ENCODE results near the gene LANCL2.

- no peak for TF ChIP-seq POLR2A (IDR thresholded peaks at IDR 0.05)
- no peak for TF ChIP-seq CTCF (IDR thresholded peaks at IDR 0.05)
- TF ChIP-seq POLR2AphosphoS5 (IDR thresholded peaks at IDR 0.05): no peak
These were observed 87.8 kb downstream of the LANCL2 start for GRCh38 chr7:55452971-55453370.

Data from stomach (tissue), 4 donors.